Measurements from ENCODE around the gene ONECUT3. TPM values are rescaled to one million over a fixed set of nuclear protein-coding genes. Genes with fewer than 3 reads are reported as not detected.

ONECUT3 gene
- total RNA-seq, 4 donors from 2014 or later = not detected

- 10% methylated on average over 23 to 34 of the region's 38 CpGs for WGBS, 2 donors
- no peak for TF ChIP-seq POLR2A (IDR thresholded peaks at IDR 0.05)
- TF ChIP-seq, protein P1, sequence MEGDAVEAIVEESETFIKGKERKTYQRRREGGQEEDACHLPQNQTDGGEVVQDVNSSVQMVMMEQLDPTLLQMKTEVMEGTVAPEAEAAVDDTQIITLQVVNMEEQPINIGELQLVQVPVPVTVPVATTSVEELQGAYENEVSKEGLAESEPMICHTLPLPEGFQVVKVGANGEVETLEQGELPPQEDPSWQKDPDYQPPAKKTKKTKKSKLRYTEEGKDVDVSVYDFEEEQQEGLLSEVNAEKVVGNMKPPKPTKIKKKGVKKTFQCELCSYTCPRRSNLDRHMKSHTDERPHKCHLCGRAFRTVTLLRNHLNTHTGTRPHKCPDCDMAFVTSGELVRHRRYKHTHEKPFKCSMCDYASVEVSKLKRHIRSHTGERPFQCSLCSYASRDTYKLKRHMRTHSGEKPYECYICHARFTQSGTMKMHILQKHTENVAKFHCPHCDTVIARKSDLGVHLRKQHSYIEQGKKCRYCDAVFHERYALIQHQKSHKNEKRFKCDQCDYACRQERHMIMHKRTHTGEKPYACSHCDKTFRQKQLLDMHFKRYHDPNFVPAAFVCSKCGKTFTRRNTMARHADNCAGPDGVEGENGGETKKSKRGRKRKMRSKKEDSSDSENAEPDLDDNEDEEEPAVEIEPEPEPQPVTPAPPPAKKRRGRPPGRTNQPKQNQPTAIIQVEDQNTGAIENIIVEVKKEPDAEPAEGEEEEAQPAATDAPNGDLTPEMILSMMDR (IDR thresholded peaks at IDR 0.05) = no peak
- no peak overlapping the region for H3K4me3 ChIP-seq (ENCODE audit: low read depth, poor library complexity, severe bottlenecking)
- DNase-seq (ENCODE audit: low spot score in 2 of 2) = no peak
- intact Hi-C loops (cut with DNase I; ENCODE audit: low total_unique reads) = no loop called here
Observed at GRCh38 chr19:1765904-1766799, 12.8 kb downstream of the ONECUT3 start.

DNA sequence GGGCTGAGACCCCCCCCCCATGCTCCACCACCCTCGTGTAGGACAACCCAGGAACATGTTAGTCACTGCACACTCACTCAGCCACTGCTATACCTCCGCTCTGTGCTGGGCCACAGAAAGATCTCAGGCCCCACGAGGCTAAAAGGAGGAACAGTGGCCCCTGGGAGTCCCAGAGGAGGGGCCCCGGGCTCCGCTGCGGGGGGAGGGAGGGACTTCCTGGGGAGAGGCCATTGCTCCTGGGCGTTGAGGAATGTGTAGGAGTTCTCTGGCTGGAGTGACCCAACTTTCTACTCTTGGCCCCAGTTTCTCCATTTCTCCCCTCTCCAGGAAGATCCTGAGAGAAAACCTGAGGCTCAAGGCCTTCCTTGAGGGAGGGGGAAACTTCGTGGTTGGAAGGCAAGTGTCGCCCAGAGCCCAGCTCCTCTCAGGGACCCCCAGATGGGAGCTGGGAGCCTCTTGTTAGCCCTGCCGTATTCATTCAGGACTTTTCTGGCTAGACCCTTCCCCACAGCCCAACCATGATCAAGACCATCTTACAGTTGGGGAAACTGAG is 13.6 kb downstream of the ONECUT3 start:
- no peak for DNase-seq (ENCODE audit: low spot score in 2 of 2)
- WGBS, 2 donors = 20% methylated on average over 10 of the region's 10 CpGs
- TF ChIP-seq, protein P1 (IDR thresholded peaks at IDR 0.05) = no peak
- no peak for TF ChIP-seq POLR2A (IDR thresholded peaks at IDR 0.05)
- H3K4me3 ChIP-seq (ENCODE audit: low read depth, poor library complexity, severe bottlenecking) = no peak overlapping the region
- intact Hi-C loops (cut with DNase I; ENCODE audit: low total_unique reads) = no loop called here

GRCh38 chr19:1767464-1767933 is 14.2 kb downstream of the ONECUT3 start:
- no peak for DNase-seq (ENCODE audit: low spot score in 2 of 2)
- no peak overlapping the region for H3K4me3 ChIP-seq (ENCODE audit: low read depth, poor library complexity, severe bottlenecking)
- intact Hi-C loops (cut with DNase I; ENCODE audit: low total_unique reads) = no loop called here
- TF ChIP-seq, protein P1 (IDR thresholded peaks at IDR 0.05) = peak in 1 of 3 donors; percentile 51
- no peak for TF ChIP-seq POLR2A (IDR thresholded peaks at IDR 0.05)
- WGBS, 2 donors = 3 to 7% methylated on average over 13 to 21 of the region's 21 CpGs

GRCh38 chr19:1768248-1768647 is 14.9 kb downstream of the ONECUT3 start:
- TF ChIP-seq, protein P1 (IDR thresholded peaks at IDR 0.05) = no peak
- TF ChIP-seq POLR2A (IDR thresholded peaks at IDR 0.05) = no peak
- DNase-seq (ENCODE audit: low spot score in 2 of 2) = no peak
- 17 to 22% methylated on average over 13 of the region's 13 CpGs for WGBS, 2 donors
- intact Hi-C loops (cut with DNase I; ENCODE audit: low total_unique reads) = no loop called here
- H3K4me3 ChIP-seq (ENCODE audit: low read depth, poor library complexity, severe bottlenecking) = no peak overlapping the region

GRCh38 chr19:1768918-1769644 is 15.8 kb downstream of the ONECUT3 start:
- H3K4me3 ChIP-seq (ENCODE audit: low read depth, poor library complexity, severe bottlenecking) = no peak overlapping the region
- TF ChIP-seq POLR2A (IDR thresholded peaks at IDR 0.05) = no peak
- TF ChIP-seq, protein P1 (IDR thresholded peaks at IDR 0.05) = no peak
- no peak for DNase-seq (ENCODE audit: low spot score in 2 of 2)
- WGBS, 2 donors = 80 to 81% methylated on average over 9 of the region's 9 CpGs
- intact Hi-C loops (cut with DNase I; ENCODE audit: low total_unique reads) = no loop called here

All from lower leg skin (tissue), 4 donors.